HG03175 (cell line): Measurements from ENCODE around the gene ERBB2.
A peak's percentile ranks its signal among the peaks of the same experiment; 100 is the strongest.
"Not testable (repeated sequence)": the region's sequence is repeated elsewhere in the genome, so short reads cannot be mapped to it uniquely, and the experiment has no call there.

Experiments used
- ATAC-seq: cut with Tn5 transposase; IDR thresholded peaks from one replicate; pipeline ENCODE4 v1.9.1; 2021; ENCODE audit warnings: mild to moderate bottlenecking, moderate library complexity; ENCODE audit not compliant: unreplicated experiment

The ERBB2 gene

DNA sequence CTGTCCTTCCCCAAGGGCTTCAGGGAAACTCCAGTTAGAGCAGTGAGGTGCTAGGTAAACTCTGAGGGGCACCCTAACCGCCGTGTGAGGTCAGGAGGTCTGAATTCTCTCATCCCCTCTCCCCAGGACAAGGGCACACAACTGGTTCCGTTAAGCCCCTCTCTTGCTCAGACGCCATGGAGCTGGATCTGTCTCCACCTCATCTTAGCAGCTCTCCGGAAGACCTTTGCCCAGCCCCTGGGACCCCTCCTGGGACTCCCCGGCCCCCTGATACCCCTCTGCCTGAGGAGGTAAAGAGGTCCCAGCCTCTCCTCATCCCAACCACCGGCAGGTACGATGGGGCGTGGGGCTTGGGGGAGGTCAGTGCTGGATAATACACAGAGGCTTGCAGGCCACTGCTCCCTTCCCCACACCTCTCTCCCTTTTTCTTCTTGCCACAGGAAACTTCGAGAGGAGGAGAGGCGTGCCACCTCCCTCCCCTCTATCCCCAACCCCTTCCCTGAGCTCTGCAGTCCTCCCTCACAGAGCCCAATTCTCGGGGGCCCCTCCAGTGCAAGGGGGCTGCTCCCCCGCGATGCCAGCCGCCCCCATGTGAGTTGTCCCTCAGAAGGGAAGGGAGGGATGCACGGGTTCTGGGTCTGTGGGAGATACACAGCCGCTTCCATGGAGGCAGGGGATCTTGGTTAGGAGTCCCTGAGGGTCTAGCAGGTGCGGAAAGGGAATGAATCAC is 42.4 kb downstream of the ERBB2 start:
- no peak for ATAC-seq

DNA sequence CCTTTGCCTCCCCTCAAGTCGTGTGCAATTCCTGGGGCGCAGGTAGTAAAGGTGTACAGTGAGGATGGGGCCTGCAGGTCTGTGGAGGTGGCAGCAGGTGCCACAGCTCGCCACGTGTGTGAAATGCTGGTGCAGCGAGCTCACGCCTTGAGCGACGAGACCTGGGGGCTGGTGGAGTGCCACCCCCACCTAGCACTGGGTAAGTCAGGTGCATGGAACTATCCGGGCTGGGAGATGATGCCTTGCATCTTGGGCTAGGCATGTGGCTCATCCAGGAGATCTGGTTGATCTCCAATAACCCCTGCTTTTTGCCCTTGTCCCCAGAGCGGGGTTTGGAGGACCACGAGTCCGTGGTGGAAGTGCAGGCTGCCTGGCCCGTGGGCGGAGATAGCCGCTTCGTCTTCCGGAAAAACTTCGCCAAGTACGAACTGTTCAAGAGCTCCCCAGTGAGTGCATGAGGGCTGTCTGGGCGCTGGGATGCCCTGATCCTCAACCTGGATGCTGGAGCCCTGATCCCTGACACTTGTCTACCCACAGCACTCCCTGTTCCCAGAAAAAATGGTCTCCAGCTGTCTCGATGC is 43.1 kb downstream of the ERBB2 start:
- no peak for ATAC-seq

DNA sequence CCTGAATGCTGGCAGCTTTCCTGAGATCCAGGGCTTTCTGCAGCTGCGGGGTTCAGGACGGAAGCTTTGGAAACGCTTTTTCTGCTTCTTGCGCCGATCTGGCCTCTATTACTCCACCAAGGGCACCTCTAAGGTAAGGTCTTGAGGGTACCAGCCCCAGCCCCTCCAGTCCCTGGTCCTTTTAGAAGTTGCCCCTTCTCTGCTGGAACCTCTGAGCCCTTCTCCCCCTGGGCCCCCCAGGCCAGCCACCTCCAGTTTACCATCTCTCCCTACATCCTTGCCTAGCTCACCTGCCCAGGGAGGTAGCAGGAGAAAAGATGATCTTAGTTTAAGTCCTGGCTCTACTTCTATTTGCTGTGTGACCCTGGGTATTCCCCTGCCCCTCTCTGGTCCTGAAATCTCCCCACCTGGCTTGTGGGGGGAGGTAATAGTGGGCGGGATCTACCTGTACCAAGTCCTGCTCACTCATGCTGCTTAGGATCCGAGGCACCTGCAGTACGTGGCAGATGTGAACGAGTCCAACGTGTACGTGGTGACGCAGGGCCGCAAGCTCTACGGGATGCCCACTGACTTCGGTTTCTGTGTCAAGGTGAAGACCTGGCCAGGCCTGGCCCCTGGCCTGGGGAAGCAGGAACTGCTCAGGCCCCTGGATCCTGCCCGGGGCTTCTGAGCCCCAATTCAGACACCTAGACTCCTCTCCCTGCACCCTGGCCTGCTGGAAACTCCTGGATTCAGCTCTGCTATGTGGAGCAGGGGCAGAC is 44.4 kb downstream of the ERBB2 start:
- ATAC-seq: no peak

DNA sequence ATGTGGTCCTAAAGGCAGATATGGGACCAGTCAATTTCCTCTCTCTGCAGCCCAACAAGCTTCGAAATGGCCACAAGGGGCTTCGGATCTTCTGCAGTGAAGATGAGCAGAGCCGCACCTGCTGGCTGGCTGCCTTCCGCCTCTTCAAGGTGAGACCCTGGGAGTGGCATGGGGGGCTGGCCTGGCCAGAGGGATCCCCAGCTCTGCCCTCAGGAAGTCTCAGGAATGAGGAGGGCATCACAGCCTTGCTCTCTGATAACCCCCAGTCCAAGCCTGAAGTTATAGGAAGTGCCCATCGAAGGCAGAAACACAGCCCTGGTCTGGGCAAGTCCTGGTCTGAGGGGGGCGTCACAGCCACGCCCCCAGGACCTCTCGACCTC is 45.0 kb downstream of the ERBB2 start:
- ATAC-seq: no peak

DNA sequence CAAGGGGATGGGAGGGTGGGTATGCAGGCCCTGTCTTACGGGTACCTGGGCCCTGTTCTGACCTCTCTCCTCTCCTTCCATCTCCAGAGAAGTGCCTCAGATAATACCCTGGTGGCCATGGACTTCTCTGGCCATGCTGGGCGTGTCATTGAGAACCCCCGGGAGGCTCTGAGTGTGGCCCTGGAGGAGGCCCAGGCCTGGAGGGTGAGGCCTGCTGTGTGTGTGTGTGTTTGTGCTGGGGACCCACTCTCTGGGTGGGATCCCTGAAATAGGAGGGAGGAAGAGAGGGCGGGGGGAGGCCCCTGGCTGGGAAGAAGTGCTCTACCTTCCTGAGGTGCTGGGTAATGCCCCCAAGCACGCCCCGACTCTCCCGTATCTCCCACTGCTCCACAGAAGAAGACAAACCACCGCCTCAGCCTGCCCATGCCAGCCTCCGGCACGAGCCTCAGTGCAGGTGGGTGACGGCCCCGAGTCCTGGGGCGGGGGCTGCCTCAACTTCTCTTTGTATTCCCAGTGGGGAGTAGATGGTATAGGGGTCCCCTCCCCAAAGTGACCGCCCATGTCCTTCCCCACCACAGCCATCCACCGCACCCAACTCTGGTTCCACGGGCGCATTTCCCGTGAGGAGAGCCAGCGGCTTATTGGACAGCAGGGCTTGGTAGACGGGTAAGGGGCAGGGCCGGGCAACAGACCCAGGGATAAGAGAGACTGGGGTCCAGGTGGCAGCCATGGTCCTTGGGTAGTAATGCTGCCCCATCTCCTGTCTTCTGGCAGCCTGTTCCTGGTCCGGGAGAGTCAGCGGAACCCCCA is 45.7 kb downstream of the ERBB2 start:
- no peak for ATAC-seq

DNA sequence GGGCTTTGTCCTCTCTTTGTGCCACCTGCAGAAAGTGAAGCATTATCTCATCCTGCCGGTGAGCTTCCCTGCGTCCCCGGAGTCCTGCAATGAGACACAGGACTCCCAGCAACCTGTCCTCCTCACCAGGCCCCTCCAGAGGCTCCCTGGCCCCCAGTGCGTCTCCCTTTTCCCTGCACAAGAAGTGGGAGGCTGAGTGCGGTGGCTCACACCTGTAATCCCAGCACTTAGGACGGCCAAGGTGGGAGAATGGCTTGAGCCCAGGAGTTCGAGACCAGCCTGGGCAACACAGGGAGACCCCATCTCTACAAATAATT is 46.2 kb downstream of the ERBB2 start:
- ATAC-seq: no peak

DNA sequence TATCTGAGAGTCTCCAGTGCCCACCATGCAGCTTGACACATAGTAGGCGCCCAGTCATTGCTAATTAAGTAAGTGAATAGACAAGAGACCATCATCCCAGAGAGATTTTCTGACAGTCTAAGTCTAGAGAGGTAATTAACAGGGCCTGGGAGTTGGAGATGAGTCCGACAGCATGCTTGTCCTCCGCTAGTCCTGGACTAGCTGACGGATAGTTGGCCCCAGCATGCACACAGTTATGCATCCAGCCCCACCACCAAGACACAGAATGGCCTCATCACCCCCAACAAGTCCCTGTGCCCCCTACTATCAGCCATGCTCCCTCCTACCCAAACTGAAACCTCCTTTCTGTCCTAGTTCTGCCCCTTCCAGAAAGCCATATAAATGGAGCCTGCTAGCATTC is 47.9 kb downstream of the ERBB2 start:
- no peak for ATAC-seq

DNA sequence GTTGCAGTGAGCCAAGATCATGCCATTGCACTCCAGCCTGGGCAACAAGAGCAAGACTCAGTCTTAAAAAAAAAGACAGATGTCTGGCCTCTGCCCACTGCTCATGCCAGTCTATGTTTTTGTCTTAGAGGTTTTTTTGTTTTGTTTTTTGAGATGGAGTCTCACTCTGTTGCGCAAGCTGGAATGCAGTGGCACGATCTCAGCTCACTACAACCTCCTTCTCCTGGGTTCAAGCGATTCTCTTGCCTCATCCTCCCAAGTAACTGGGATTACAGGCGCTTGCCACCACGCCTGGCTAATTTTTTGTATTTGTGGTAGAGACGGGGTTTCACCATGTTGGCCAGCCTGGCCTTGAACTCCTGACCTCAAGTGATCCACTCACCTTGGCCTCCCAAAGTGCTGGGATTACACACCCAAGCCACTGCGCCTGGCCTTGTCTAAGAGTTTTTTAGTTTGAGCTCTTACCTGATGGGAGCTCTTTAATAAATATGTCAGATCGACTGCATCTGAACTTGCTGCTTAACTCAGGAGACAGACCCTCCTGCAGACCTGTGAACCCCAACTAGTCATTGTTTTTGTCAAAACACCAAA is 48.7 kb downstream of the ERBB2 start:
- not testable (repeated sequence) for ATAC-seq

DNA sequence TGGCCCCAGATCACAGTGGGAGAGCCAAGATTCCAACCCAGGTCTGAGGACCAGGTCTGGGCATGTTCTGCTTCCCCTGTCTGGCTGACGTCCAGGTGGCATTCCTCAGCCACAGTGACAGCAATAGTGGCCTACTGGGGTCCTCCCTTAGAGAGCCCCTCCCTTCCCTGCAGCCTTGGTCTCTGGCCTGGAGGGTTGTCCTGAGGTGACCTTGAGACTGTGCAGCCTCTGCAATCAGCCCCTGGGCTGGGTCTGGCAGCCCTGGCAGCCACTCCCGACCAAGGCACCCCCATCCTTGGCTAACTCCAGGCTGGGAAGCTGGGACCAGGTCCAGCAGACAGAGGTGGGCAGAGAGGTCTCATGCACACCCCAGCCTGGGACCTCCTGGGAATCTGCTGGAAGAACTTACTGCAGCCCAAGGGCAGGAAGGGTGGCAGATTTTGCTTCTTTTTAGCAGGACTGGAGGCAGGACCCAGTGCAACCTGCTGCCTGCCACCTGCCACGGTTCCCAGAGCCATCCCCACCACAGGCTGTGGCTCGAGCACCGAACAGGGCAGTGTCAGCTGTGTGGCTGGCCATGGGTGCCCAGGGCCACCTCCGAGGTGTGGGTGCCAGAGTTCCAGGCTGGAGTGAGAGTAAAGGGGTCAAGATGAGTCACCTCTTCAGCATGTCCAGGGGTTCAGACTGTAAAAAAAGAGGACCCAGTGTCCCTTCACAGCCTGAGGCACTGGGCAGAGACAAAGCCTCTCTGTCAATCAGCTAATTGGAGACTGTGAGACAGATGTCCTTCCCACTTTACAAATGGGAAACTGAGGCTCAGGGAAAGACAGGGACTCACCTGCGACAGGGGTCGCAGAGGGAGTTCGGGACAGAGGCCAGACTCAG is 50.5 kb downstream of the ERBB2 start:
- no peak for ATAC-seq

DNA sequence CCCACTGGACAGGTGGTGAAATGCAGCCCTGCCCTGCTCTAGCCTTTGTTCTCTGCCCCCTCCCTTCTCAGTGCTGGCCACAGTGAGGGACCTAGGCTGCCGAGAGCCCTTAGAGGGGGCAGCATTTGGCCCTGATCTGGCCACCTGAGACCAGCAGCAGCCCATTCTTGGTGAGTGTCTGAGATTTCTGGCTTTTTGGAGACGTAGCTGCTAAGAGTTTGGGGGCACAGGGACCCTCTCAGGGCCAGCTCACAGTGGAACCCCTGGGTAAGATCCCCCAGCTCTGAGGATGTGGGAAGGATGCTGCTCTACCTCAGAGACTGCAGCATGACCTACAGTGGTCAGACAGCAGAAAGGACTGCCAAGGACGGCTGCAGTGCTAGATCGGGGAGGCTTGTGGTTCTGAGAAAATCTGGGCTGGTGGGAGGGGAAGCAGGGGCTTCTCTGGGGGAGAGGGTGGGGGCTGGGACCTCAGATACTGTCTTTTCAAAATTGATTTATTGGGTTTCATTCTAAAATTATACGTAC is 51.2 kb downstream of the ERBB2 start:
- ATAC-seq: no peak

DNA sequence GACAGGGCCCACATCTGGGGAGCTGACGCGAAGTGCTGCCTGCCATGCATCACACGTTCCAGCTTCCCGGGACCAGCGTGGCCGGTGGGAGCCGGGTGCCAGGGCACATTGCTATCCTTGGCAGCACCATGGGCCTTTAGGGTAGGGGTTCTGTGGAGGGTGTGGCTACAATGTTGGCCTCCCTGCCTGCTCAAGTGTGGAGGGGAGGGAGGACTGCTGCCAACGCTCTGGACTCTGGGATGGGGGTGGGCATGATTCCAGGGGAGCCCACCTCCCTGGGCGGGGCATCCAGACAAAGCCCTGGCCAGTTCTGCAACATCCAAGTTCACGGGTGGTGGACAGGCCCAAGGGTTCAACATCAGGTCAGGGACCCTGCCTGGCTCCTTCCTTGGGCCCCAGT is 51.8 kb downstream of the ERBB2 start:
- ATAC-seq: no peak

DNA sequence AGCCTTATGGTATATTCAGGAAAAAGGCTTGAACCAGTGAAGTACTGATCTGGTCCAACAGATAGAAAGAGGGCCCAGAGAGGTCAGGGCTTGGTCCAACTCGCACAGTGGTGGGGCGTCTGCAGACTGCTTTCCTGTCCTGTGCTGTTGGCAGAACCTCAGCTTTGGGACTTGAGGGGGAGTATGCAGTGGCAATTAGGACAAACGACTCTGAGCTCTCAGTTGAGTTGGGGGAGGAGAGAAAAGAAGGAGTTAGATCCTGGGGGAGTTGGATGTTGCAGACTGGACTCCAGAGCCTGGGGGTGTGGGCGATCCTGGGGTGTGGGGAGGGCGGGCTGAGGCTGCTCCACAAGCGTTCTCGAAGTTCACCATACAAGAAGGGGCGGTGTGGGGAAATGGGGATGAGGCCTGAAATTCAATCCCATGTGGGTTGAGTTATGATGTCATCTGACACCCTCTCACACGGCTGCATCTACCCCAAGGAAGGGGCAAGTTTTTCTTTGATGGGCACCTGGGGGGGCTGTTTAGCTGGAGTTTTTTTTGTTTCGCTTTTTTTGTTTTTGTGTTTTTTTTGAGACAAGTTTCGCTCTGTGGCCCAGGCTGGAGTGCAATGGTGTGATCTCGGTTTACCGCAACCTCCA is 52.5 kb downstream of the ERBB2 start:
- no peak for ATAC-seq

DNA sequence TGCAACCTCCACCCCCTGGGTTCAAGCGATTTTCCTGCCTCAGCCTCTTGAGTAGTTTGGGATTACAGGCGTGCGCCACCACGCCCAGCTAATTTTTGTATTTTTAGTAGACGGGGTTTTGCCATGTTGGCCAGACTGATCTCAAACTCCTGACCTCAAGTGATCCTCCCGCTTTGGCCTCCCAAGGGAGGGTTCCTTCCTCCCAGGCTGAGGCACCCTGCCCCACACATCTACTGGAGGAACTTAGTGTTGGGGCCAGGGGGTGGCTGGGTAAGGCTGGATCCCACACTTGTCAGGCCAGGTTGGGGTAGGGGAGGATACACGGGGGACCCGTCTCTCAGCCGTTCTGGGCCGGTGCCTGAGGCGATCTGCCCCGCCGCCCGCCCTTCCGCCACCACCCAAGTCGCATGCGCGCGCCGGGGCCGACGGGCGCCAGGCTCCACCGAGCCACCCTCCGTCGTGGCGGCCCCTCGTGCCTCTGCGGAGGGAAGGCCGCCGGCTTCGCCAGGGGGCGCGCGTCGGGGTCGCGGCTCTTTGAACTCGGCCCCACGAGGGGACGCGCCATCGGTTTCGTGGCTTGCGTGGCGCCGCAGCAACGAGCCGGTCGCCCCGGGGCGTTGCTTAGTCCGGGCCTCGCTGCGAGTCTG is 53.8 kb downstream of the ERBB2 start:
- peak; percentile 20 for ATAC-seq

DNA sequence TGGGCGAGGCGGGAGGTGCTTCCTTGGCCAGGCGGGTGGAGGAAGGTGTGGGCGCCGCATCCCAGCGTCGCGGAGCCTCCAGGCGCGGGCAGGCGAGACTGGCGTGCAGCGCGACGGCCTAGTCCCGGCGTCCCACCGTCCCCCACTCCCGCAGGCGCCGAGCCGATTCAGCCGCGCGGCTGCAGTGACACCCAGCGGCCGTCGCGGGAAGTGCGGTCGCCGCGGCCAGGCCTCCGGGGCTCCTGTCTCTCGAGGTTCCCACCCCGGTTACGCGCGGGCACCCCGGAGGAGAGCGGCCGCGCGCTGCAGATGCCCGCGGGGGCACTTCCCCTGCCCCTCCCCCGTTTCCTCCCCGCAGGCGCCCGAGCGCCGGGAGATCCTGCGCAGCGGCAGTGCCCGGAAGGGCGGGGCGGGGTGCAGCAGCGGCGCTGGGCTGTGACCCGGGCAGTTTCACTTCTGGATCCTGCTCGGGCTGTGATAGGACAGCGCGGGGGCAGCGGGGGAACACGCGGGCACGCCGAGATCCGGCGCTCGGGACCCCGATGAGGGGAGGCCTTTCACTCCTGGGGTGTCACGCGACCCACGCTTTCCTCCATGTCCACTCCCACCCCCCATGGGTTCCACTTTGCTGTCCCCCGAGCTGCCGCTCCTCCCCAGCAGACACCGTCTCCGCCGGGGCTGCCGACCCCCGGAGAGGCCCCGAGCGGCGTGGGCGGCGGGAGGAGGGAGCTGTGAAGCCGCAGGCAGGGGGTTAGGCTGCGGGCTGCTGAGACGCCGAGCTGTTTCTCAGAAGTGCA is 54.5 kb downstream of the ERBB2 start:
- ATAC-seq: peak; percentile 72

DNA sequence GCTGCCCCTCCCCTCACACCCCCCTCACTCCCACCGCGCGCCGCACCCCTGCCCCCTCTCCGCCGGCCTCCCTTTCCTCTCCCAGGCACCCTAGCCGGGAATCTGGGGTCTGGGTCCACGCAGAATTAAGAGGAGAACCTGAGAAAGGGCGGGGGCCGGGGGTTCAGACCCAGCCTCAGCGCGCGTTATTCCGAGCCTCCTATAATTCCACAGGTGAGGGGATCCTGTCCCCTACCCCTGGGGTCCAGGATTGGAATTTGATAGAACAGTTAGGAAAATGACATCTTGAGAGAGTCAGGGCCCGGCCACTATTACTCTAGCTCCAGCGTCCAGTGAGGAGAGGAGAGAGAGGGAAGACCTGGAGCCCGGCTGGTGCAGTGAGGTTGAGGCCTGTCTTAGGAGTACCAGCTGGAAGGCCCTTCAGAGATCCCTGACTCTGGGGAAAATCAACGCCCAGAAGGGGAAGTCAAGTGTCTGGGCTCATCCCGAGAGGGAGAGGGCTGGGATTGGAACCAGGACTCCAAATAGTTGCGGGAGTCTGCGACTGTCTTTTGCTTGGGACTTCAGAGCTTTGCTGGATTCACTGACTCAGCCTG is 55.2 kb downstream of the ERBB2 start:
- ATAC-seq: no peak

DNA sequence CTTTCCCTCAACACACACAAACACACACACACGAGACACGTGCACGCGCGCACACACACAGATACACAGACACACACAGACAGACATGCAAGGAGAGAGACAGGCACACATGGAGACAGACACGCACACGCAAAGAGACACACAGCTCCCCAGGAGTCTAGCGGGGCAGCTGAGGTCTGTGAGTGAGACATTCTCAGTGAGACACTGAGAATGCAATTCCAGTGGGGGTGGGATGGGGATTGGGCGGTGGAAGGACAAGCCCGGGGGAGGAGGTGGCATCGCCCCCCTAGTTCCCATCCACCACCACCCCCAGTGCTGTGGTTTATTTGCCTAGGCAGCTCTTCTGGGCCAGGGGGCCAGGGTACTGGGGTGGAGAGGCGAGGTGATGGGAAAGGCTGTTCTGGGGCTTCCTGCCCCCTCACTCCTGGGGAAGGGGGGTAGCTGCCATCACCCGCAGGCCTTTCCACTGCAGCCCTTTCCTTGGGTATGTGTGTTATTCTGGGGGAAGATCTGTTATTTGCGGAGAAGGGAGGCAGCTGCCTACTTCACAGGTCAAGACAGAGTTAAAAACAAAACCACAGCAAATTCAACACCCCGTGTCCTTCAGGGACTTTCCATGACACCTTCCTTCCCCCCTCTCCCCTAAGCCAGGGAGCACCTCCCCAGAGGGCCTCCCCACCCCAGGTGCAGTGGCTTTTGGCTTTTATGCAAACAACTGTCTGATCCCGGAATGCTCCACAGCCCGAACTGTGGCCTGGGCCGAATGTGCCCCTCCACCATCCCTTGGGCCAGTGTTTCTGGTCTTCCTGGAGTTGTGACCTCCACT is 55.9 kb downstream of the ERBB2 start:
- ATAC-seq: no peak
